GM21526 (cell line): ENCODE results near the gene SLX9.

Experiments
- ATAC-seq: cut with Tn5 transposase; IDR thresholded peaks from one replicate; pipeline ENCODE4 v1.9.1; 2021; ENCODE audit warnings: moderate library complexity; ENCODE audit not compliant: unreplicated experiment, low FRiP score

SLX9 gene

GRCh38 chr21:44987301-44987885, 47.6 kb downstream of the SLX9 start:
- no peak for ATAC-seq

DNA sequence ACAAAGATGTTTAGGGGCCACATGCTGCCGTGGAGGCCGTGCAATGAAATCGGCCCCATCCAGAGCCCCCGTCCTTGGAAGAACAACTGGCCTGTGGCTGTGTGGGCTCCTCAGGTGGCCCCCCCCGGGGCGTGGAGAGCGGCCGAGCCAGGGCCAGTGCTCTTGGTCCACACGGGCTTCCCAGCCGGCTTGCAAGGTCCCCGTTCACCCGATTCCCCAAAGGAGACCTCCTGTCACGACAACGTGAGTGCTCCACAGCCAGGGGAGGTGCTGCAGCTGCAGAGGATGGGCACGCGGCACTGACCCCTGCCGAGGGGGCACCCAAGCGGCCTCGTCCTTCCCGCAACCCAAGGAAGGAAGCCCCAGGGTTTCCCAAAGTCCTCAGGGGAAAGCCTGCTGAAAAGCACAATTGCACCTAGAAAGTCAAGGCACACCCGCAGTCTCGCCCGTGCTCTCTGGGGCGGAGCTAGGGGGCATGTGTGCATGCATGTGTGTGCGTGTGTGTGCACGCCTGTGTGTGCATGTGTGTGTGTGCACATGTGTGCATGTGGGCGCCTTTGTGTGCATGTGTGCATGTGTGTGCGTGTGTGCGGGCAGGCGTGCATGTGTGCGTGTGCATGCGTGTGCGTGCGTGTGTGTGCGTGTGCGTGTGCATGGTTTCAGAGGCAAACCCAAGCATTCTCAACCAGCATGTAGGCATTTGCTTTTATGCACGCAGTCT, 48.2 kb downstream of the SLX9 start:
- ATAC-seq = no peak

DNA sequence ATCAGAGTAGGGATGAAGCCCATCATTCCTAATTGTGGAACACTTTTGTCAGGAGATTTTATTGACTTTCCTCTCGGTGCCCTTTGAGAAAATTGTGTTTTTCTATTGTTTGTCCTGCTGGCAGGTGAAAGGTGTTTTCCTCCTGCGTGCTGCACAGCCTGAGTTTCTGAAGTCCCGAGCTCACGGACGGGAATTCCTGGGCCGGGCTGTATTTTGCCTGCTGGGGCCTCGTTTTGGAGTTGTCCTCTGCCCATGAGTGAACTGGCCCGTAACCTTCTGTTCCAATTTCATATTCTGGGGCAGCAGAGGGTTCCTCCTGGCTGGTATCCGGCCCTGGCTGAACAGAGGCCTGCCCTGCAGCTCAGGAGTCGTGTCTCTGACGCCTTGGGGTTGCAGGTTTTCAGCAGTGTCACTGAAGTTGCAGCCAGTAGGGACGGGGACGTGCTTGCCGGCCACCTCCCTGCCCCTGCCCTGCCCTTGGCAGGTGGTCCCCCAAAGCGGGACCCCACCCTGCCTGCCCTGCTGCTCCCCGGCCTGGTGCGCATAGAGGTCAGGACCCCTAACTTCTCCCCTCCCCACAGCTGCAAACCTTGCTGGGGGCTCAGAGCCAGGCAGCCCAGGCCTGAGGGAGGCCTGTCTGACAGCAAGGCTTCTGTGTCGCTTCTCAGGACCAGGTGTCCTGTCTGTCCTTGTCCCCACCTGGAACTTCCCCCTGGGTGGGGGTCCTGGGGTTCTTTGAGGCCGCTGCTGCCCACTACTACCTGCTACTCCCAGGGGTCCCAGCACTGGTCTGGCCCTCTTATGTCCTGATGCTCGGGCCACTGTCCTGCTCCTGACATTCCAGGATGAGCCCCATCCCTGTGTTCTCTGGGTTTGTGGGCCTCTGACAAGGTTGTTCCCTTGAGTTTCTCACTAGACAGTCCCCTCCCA, 49.0 kb downstream of the SLX9 start:
- ATAC-seq = no peak

GRCh38 chr21:44989537-44989886, 49.7 kb downstream of the SLX9 start:
- no peak for ATAC-seq

DNA sequence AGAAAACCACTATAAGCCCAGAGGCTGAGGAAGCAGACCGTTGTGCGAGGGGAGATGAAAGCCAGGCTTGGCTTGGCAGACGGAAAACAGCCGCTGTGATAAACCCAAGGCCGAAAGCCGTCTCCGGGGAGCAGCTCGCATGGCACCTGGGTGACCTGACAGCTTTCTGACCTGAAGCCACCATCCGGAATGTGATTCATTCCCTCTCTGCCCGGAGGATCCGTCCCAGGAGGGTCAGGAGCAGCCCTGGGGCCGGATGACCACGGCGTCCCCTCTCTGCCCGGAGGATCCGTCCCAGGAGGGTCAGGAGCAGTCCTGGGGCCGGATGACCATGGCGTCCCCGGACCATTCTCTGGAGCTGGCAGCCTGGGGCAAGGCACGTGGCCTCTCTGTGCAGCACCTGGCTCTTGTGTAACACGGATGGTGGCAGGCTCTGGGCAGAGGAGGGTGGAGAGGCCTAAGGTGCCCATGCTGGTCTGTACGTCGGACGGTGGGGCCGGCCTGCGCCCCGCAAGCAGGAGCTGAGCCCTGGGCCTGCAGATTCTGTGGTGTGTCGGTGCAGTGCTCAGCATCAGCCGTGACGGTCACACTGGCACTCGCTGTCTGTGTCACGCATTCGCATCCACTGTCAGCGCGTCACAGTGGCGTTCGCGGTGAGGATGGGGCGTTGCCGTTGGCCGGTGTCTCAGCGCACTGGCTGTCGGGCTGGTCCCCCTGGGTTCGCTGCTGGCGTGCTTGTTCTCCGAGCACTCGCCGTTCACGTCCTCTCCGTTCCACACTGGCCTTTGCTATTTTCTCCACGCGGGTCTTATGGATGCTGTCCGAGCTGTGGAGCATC, 50.3 kb downstream of the SLX9 start:
- ATAC-seq = no peak

DNA sequence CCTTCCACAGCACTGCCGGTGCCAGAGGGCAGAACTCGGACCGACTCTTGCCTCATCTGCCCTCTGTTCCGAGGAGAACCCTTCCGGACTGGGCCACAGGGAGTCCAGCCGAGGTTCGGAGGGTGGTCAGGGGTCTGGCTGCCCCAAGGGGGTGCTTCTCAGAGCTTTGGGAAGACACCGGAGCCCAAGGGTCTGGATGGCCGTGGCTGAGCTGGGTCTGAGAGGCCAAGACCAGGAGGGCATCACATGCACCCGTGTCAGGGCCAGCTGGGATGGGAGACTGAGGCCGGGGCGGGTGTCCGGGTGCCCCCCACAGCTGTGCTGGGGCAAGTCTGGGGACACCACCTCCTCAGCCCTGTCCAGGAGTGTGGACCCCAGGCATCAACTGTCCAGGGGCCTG, 51.1 kb downstream of the SLX9 start:
- no peak for ATAC-seq

- no peak for ATAC-seq
Observed at GRCh38 chr21:44991538-44992483, 52.0 kb downstream of the SLX9 start.

DNA sequence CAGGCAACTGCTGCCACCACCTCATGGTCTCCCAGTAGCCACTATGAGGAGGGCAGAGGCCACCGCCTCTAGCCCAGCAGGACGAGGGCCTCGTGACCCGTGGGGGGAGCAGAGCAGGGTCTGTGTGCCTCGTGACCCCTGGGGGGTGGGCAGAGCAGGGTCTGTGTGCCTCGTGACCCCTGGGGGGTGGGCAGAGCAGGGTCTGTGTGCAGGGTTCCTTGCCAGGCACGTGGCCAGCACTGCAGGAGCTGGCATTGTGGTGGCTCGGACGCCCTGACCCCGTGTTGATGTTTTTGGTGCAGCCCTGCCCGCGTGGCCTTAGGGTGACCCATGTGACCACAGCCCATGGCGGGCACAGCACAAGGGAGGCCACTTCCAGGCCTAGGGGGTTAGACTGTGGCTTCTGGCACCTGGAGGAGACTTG, 52.8 kb downstream of the SLX9 start:
- ATAC-seq = no peak

DNA sequence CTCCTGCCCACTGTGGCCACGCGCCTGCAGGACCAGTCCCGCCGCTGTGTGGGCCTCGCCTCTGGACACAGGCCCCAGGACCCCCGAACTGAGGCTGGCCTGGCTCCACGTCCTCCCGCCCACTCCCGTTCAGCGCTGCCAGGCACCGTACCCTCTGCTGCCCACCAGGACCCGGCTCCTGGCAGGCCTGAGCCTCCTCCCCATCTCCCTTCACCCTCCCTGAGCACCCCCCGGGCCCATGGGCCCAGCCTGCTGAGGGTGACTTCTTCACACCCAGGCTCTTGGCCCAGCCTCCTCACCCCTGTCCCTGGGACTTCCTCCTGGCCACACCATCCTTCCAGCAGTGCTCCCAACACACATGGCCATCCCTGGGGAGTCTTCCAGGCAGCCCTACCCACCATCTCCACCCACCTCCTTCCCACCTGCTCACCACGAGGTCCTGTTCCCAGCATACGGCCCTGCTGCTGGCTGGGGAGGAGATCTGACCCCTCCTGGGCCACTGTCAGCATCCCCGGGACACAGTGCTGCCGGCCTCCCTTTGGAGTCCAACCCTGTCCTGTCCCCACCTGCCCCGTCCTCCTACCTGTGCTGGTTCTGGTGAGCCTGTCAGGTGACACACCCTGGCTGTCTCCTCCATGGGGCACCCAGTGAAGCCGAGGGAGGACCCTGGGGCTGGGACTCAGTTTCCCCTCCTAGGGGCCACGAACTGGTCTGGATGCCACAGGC, 53.7 kb downstream of the SLX9 start:
- no peak for ATAC-seq

GRCh38 chr21:44994047-44994694, 54.3 kb downstream of the SLX9 start:
- ATAC-seq = no peak

GRCh38 chr21:44994695-44995342, 55.0 kb downstream of the SLX9 start:
- ATAC-seq = no peak

DNA sequence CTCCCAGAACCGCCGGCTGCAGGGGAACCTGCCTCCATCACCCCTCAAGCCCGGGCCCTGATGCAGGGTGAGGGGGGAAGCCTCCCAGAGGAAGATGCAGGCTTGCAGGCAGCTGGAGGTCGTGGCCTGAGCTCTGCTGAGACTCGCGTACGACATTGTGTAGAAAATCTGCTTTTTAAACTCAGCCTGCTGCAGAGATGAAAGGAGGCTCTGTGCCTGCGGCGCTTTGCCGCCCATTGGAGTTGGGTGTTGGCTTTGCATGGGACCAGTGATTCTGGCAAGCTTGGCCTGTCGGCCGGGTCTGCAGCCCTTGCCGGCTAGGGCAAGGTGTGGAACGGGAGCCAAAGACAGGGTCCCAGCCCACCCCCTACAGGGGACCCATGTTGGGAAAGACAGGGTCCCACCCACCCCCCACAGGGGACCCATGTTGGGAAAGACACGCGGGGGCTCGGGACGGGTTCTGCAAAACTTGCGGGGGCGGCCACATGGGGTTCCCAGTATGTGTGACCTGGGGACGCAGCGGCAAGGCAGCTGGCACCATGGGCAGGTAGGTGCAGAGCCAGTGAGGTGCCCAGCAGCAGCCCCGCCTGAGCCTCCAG, 55.6 kb downstream of the SLX9 start:
- no peak for ATAC-seq

DNA sequence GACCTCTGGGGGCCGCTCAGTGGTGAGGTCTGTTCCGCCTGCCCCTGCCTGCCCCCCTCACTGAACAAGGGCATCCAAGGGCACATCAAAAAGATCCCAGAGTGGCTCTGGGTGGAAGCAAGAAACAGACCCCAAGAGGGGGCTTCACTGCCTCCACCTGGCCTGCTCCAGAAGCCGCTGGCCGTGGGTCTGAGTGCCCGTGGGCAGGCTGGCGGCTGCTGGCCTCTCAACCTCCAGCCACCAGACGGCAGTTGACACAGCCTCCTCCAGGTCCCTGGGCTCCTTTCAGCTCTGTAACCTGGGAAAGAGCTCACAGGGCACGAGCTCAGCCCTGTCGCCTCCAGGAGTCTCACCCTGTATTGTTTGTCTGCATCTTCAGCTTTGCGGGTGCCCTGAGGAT, 56.3 kb downstream of the SLX9 start:
- no peak for ATAC-seq

DNA sequence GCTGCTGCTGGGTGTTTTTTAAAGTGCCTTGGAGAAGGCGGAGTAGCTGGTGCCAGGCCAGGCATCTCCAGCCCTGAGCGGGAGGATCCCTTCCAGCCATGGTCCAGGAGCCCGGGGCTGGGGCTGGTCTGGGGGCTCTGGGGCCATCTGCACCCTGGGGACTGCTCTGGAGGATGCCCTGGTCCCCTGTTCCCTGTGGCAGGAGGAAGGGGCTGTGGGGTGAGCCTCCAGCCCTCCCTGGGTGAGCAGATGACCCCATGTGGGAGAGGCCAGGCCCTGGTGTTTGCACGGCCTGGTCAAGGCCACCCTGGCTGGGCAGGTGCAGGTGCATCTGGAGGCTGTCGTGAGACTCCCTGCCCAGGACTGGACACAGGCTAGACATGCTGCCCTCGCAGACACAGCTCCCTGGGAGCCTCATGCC, 56.7 kb downstream of the SLX9 start:
- ATAC-seq = no peak

DNA sequence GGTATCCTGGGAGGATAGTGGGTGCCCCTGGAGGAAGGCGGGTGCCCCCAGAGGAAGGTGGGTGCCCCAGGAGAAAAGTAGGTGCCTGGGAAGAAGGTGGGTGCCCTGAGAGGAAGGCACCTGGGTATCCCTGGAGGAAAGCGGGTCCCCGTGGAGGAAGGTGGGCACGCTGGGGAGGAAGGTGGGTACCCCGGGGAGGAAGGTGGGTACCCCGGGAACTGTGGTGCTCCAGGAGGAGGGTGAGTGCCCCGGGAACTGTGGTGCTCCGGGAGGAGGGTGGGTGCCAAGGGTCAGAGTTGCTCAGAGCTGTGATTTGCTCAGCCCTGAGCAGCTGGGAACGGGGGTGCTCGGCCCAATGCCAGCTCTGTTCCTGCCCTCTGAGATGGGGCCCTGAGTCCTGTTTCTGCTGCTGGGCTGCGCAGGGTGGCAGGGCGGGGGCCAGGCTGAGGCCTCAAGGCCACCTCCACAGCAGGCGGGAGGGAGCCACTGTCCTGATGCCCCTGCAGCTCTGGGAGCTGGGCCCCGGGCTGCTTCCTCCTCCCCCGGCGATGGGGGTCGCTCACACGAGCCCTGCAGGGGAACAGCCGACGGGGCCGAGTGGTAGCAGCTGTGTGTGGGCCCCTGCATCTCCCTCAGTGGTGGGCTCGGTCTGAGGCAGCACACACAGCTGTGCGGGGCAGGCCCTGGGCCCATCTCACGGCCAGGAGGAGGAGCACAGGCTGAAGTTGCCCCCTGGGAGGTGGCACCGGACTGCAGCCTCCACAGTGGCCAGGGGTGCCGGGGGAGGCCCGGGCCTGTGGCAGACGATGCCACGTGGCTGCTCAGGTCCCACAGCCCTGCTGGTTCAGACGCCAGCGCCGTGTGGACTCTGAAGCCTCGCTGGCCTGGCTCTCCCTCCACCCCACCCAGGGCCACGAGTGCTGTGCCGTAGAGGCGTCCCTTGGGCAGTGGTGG, 57.4 kb downstream of the SLX9 start:
- no peak for ATAC-seq

GRCh38 chr21:44998086-44998620, 58.3 kb downstream of the SLX9 start:
- no peak for ATAC-seq
